Eye (tissue), 1 donor: ENCODE measurements around the gene CCR9.
"Not testable (repeated sequence)": the region's sequence is repeated elsewhere in the genome, so short reads cannot be mapped to it uniquely, and the experiment has no call there.

Source experiments
- DNase-seq: peaks from one replicate; pipeline ENCODE4 v3.0.0-alpha.2; 2015

The CCR9 gene

GRCh38 chr3:45885979-45886705 lies at the start of gene CCR9:
Gene CCR9, plus strand, starts transcription at chr3:45886543. Its CDS starts 8,391 bp downstream, at chr3:45894934.
- DNase-seq: no peak

GRCh38 chr3:45838466-45838865 lies 47.9 kb upstream of the CCR9 start:
- no peak for DNase-seq

- DNase-seq: peak; percentile 53
These were observed 45.0 kb upstream of the CCR9 start for GRCh38 chr3:45841420-45841756.

GRCh38 chr3:45841757-45842491 lies 44.4 kb upstream of the CCR9 start, which contains the start of gene LZTFL1:
Gene LZTFL1, minus strand, starts transcription at chr3:45842119. Its CDS starts 128 bp downstream, at chr3:45841991.
- DNase-seq: peak; percentile 98

GRCh38 chr3:45842851-45843625 lies 43.3 kb upstream of the CCR9 start:
- DNase-seq: no peak

- peak; percentile 87 for DNase-seq
These were observed 41.7 kb upstream of the CCR9 start for GRCh38 chr3:45844616-45845015.

GRCh38 chr3:45848392-45848791 lies 38.0 kb upstream of the CCR9 start:
- DNase-seq: no peak

GRCh38 chr3:45852828-45853227 lies 33.5 kb upstream of the CCR9 start:
- no peak for DNase-seq

GRCh38 chr3:45856323-45856722 lies 30.0 kb upstream of the CCR9 start:
- DNase-seq: not testable (repeated sequence)

GRCh38 chr3:45857024-45857423 lies 29.3 kb upstream of the CCR9 start:
- DNase-seq: not testable (repeated sequence)

- DNase-seq: no peak
These were observed 27.4 kb upstream of the CCR9 start for GRCh38 chr3:45858809-45859543.

- DNase-seq: no peak
These were observed 25.9 kb upstream of the CCR9 start for GRCh38 chr3:45860481-45860880.

- DNase-seq: no peak
These were observed 25.2 kb upstream of the CCR9 start for GRCh38 chr3:45861043-45861719.

GRCh38 chr3:45864760-45865519 lies 21.4 kb upstream of the CCR9 start:
- no peak for DNase-seq

- no peak for DNase-seq
These were observed 20.8 kb upstream of the CCR9 start for GRCh38 chr3:45865563-45865962.

- DNase-seq: no peak
These were observed 18.1 kb upstream of the CCR9 start for GRCh38 chr3:45868213-45868612.

- no peak for DNase-seq
These were observed 17.7 kb upstream of the CCR9 start for GRCh38 chr3:45868650-45869049.

- no peak for DNase-seq
These were observed 16.7 kb upstream of the CCR9 start for GRCh38 chr3:45869638-45870037.

- DNase-seq: no peak
These were observed 16.2 kb upstream of the CCR9 start for GRCh38 chr3:45870099-45870498.

GRCh38 chr3:45871780-45872179 lies 14.6 kb upstream of the CCR9 start:
- no peak for DNase-seq

GRCh38 chr3:45872569-45872968 lies 13.8 kb upstream of the CCR9 start:
- DNase-seq: no peak
